AG10803 (cell line): ENCODE results near the gene TMEM117.
A peak's percentile ranks its signal among the peaks of the same experiment; 100 is the strongest.

ENCODE experiments used
- DNase-seq: peaks from one replicate; pipeline ENCODE4 v3.0.0; 2010; ENCODE audit warnings: low read depth
- H3K4me3 ChIP-seq: 2 replicates; pipeline ENCODE4 v1.5.1; 2011; ENCODE audit warnings: mild to moderate bottlenecking, low read length, control low read depth
- TF ChIP-seq, protein P1 (sequence below): conservative IDR thresholded peaks from 2 replicates; pipeline ENCODE4 v1.5.1; 2011; ENCODE audit warnings: mild to moderate bottlenecking, low read length, control low read depth, inconsistent platforms

The TMEM117 gene

DNA sequence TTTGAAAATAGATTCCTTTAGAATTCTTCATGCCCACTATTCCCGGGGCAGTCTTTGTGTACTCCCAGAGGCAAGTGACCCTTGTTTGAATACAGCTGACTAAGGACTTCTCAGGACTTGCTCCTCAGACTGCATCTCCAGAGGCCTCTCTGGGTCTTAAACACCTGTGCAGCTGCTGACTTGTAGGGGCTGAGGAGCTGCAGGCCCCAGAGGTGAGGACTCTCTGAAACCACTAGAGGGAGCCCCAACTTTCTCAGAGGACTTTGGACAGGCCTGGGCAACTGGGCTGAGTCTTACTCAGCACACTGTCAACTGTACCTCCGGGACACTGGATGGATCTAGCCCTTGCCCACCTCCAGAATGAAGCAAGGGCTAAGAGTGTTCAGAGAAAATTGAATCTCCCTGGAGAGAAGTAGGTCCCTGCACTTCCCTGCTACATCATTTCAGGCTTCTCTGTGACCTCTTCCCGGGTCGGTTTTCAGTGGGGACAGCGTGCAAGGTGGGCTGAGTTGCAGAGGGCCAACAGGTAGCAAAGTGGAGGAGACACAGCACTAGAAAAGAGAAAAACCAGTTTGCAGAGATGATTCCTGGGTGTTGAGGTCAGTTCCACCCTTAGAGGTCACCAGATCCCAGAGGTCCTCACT lies 164.6 kb downstream of the TMEM117 start:
- H3K4me3 ChIP-seq = no peak overlapping the region
- peak; percentile 55 for DNase-seq
- TF ChIP-seq, protein P1, sequence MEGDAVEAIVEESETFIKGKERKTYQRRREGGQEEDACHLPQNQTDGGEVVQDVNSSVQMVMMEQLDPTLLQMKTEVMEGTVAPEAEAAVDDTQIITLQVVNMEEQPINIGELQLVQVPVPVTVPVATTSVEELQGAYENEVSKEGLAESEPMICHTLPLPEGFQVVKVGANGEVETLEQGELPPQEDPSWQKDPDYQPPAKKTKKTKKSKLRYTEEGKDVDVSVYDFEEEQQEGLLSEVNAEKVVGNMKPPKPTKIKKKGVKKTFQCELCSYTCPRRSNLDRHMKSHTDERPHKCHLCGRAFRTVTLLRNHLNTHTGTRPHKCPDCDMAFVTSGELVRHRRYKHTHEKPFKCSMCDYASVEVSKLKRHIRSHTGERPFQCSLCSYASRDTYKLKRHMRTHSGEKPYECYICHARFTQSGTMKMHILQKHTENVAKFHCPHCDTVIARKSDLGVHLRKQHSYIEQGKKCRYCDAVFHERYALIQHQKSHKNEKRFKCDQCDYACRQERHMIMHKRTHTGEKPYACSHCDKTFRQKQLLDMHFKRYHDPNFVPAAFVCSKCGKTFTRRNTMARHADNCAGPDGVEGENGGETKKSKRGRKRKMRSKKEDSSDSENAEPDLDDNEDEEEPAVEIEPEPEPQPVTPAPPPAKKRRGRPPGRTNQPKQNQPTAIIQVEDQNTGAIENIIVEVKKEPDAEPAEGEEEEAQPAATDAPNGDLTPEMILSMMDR = peak; percentile 70

GRCh38 chr12:44002607-44003006 lies 166.7 kb downstream of the TMEM117 start:
- TF ChIP-seq, protein P1 = no peak
- no peak for DNase-seq
- no peak overlapping the region for H3K4me3 ChIP-seq

DNA sequence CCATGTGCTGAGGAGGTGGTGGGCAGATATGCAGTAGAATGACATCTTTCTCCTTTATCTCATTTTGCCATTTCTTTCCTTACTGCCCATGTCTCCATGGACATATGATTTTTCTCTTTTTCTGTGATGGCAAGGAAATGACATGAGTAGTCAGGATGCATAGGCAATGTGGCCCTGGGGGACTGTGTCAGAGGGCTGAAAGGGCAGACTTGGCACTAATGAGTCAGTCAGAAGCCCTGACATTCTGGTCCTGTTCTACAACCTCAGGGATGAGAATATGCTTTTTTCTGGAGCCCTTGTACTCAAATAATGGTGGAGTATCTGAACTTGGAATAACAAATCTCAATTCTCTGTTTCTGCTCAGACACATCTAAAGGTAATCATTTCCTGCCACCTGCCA lies 167.8 kb downstream of the TMEM117 start:
- no peak for DNase-seq
- H3K4me3 ChIP-seq = no peak overlapping the region
- TF ChIP-seq, protein P1 = no peak

DNA sequence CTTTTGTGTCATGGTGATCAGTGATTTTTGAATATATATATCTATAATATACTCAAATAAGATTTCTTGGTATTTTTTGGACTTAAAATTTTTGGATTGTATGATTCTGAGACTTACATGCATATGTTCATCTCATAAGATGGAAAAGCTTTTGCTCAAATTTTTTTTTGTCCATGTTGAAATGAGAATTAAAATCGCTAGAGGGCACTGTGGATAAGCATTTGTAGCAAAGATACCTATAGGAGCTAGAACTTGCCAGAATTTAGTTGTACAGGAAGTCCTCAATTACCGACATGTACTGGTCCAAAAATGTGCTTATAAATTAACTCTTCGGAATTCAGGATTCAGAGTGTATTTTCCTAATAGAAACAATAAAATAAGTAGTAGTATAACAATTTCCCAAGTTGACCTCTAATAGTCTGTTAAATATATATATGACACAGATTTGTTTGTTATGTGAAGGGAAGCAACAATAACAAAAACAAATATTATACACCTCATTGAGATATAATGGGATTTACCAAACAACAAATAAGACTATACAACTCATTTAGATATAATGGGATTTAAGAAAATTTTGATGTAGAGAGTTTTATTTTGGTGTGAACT lies 179.6 kb downstream of the TMEM117 start:
- TF ChIP-seq, protein P1 = peak; percentile 71
- peak; percentile 67 for DNase-seq
- H3K4me3 ChIP-seq = no peak overlapping the region

- H3K4me3 ChIP-seq = no peak overlapping the region
- TF ChIP-seq, protein P1 = no peak
- DNase-seq = no peak
These were observed 181.3 kb downstream of the TMEM117 start for GRCh38 chr12:44017216-44017615.

GRCh38 chr12:44019118-44019517 lies 183.2 kb downstream of the TMEM117 start:
- no peak overlapping the region for H3K4me3 ChIP-seq
- TF ChIP-seq, protein P1 = no peak

DNA sequence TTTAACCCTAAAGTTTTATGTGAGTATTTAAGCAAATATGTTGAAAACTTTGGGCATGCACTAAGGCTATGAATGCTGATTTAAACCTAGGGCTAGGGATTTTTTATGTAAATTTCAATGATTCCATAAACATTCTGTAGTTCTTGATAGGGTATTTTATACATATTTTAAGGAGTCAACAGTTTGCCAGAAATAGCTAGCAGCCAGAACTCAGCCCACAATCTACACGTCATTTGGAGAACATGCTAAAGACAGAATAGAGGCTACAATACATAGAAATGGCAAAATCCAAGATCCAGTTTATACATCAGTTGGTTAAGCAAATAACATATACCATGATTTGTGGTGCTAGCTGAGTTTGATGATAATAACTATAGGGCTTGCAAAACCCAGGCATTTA lies 184.7 kb downstream of the TMEM117 start:
- H3K4me3 ChIP-seq = no peak overlapping the region
- no peak for DNase-seq
- TF ChIP-seq, protein P1 = no peak

More at GRCh38 chr12:44019118-44019517, 183.2 kb downstream of the TMEM117 start:
- DNase-seq = no peak
